GM19467 (cell line): ENCODE data around the gene PAFAH2.
"Not testable (repeated sequence)": the region's sequence is repeated elsewhere in the genome, so short reads cannot be mapped to it uniquely, and the experiment has no call there.

Experiments
- ATAC-seq: cut with Tn5 transposase; IDR thresholded peaks from one replicate; pipeline ENCODE4 v1.9.1; 2021; ENCODE audit warnings: mild to moderate bottlenecking, moderate library complexity; ENCODE audit not compliant: unreplicated experiment

Gene PAFAH2

DNA sequence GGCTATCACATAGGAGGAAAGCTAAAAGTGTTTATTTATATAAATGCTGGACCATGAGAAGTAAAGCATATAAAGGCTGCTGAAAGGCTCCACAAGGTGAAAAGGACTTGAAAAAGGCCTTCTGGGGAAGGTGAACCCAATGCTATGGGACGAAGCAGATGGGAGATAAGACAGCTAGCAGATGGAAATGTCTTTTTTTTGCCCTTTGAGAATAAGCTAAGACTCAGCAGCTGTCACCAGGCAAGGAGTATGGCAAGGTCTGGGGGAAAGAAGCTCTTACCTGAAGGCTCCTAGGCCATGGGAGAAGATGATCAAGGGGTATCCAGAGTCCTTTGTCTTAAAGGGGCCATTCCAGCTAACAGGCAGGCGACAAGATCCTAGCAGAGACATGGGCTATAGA is 9.9 kb downstream of the PAFAH2 start:
- ATAC-seq, result no peak

- ATAC-seq, result not testable (repeated sequence)
Measured at GRCh38 chr1:25986773-25987172, 11.1 kb downstream of the PAFAH2 start.

GRCh38 chr1:25985670-25986069 is 12.2 kb downstream of the PAFAH2 start:
- no peak for ATAC-seq

GRCh38 chr1:25985171-25985570 is 12.7 kb downstream of the PAFAH2 start:
- ATAC-seq, result no peak

- no peak for ATAC-seq
Measured at GRCh38 chr1:25979210-25979609, 18.7 kb downstream of the PAFAH2 start.

DNA sequence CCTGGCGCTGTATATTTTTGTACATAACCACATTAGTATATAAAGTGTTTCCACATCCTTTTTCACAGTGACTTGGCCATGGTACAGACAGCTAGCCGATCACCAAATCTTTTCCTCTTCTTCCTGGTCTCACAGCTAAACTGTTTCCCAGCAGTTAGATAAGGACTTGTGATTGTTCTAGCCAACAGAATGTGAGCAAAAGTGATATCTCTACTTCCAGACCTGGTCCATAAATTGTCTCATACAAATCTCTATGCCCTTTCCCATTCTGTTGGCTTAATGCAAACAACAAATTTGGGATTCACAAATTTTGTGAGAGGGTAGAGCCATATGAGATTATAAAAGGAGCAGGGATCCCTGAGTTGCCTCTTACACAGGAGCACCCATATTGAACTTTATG is 19.5 kb downstream of the PAFAH2 start:
- ATAC-seq, result no peak

- no peak for ATAC-seq
Measured at GRCh38 chr1:25977801-25978200, 20.1 kb downstream of the PAFAH2 start.

GRCh38 chr1:25973610-25974321 is 24.1 kb downstream of the PAFAH2 start:
- no peak for ATAC-seq

- no peak for ATAC-seq
Measured at GRCh38 chr1:25971811-25972180, 26.1 kb downstream of the PAFAH2 start.

GRCh38 chr1:25971066-25971810 is 26.6 kb downstream of the PAFAH2 start:
- ATAC-seq, result no peak

DNA sequence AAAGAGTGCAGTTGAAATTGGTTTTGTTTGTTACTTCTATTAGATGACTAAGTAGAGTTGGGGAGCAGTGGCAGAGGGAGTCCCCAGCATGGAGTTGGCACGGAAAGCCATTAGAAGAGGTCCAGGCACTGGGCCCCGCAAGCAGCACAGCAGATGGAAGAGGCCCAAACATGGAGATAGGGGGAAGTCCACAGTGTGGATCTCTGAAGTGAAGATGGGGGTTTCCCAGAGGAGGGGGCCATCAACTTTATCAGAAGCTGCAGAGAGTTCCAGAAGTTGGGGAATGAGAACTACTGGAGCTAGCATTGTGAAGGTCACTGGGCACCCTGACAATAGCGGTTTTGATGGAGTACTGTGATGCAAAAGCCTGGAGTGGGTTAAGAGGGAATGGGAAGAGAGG is 30.6 kb downstream of the PAFAH2 start:
- ATAC-seq, result no peak

- no peak for ATAC-seq
Measured at GRCh38 chr1:25959611-25960010, 38.3 kb downstream of the PAFAH2 start.

GRCh38 chr1:25958465-25958864 is 39.4 kb downstream of the PAFAH2 start:
- ATAC-seq, result no peak

- no peak for ATAC-seq
Measured at GRCh38 chr1:25955553-25955952, 42.3 kb downstream of the PAFAH2 start.

DNA sequence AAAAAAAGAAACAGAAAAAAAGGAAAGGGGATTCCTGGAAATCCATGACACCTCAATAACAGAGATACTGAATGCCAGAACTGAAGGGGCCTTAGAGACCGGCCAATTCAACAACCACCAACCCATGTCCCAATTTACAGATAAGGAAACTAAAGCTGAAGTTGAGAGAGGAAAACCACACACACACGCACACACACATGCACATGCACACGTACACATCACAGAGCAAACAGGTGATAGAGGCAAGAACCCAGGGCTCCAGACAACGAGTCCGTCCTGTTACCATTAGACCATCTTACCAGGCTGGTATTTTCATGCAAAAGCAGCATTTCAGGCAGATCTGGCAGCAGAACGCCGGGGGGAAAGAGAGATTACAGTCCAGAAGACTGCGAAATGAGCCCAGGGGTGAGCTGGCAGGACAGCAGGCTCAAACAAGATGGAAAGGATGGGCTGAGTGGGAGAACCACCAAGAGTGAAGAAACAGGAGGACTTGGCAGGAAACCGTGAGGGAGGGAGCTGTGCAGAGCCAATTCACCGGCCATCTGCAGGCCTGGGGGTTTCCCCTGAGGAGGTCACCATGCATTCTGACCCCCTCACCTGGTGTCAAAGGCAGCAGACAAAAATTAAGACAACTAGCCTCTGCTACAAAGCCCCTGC is 43.5 kb downstream of the PAFAH2 start:
- ATAC-seq, result no peak

GRCh38 chr1:25952841-25953401 is 44.9 kb downstream of the PAFAH2 start:
- no peak for ATAC-seq

DNA sequence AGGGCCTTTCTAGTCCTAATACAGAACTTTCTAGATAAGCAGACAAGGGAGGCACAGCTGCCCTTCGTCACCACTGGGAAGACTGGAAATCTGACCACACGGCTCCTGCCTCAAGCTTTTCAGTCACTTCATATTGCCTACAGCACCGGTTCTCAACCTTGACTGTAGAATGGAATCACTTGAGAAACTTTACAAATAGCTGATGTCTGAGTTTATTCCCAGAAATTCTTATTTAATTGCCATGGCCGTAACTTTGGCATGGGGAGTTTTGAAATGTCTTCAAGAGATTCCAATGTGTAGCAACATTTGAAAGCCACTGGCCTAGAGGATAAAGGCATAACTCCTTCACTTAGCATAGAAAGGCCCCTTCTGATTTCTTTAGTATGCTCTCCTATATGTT is 49.2 kb downstream of the PAFAH2 start:
- no peak for ATAC-seq

DNA sequence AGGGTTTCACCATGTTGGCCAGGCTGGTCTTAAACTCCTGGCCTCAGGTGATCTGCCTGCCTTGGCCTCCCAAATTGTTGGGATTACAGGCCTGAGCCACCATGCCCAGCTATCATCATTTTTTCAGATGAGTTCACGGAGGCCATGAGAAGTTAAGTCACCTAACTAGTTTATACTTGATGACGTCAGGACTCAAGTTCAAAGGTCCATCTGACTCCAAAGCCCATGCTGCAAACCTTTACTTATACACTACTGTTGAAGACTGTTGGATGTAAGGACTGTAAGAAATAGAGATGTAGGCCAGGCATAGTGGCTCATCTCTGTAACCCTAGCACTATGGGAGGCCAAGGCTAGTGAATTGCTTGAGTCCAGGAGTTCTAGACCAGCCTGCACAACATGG is 50.8 kb downstream of the PAFAH2 start:
- ATAC-seq, result no peak

DNA sequence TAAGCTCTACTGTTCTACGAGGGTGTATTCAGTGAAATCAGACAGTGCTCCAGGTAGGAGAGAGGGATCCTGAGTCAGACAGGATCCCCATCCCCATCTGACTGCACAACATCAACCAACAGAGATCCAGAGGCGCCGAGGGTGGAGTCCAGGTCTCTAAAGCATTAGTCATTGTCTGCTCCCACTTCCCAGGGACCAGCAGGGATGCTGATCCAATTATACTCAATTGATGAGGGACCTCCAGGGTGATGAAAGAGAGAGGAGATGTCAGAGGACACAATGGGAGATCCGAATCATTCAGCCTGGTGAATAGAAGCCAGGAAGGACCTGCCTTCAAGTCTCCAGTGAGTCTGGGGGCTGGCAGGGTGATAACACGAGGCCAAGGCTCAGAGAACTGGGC is 52.1 kb downstream of the PAFAH2 start:
- no peak for ATAC-seq

DNA sequence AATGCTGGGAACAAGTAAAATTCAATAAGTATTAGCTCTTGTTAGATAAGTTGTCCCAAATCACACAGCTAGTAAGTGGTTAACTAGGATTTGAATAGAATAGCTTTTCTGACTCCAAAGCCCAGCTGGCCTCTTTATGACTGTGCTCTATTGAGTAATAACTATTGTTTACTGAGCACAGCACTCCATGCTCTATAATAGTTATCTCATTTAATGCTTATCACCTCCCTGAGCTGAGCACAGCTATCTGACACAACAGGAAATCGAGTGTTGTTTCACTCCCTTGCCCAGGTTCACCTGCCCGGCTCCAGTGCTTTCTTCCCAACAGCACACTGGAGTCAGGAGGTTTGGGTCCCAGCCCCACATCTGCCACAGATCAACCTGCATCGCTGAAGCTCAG is 52.9 kb downstream of the PAFAH2 start:
- no peak for ATAC-seq

DNA sequence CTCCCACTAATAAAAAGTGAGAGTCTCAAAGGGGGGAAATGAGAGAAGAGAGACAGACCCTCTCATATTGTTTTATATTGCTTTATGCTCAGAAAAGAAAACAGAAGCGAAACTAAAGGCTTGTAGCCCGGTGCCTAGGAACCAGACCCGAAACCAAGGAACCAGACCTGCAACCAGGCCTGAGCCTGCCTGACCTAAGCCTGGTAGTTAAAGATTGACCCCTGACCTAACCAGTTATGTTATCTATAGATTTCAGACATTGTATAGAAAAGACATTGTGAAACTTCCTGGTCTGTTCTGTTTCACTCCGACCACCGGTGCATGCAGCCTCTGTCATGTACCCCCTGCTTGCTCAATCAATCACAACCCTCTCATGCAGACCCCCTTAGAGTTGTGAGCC is 54.4 kb downstream of the PAFAH2 start:
- ATAC-seq, result not testable (repeated sequence)

DNA sequence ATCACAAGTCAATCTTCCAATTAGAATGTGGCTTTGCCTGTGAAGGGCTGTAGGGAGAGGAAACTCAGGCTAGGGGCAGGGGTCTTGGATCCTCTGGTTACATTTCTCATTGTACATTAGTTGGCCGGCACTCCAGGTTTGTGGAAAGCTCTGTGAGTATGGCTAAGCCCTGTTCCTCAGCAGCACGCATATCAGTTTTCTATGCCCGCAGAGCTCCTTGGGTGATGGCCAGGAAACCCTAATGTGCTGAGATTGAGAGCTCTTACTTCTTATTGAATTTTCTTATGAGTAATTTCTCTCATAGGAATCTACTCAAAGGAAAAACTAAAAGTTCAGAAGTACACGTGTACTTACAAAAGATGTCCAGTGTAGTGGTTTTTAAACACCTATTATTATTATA is 60.9 kb downstream of the PAFAH2 start:
- no peak for ATAC-seq
